Measurements from ENCODE around the gene NDUFA11. TPM values are rescaled to one million over a fixed set of nuclear protein-coding genes. Genes with fewer than 3 reads are reported as not detected.

NDUFA11 gene
- total RNA-seq, 2 donors from 2014 or later, result 175 to 187 TPM

DNA sequence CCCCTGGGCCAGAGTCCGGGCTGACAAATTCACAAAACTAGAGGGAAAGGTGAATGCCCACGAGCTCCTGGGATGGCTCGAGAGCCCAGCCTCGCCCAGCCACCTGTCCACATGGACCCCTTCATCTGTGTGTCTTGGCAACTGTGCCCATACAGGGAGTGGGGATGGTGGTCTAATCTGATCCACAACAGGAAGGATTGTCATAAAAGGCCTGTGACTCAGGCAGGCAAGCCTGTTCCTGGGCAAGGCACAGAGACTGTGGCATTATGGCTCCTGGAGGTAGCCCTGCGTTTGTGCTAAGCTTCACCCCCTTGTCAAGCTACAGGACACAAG, 30.4 kb upstream of the NDUFA11 start:
- DNase-seq (no peak), ATAC-seq (no peak)
- intact Hi-C loops (cut with DNase I, micrococcal nuclease), result no loop called here

DNA sequence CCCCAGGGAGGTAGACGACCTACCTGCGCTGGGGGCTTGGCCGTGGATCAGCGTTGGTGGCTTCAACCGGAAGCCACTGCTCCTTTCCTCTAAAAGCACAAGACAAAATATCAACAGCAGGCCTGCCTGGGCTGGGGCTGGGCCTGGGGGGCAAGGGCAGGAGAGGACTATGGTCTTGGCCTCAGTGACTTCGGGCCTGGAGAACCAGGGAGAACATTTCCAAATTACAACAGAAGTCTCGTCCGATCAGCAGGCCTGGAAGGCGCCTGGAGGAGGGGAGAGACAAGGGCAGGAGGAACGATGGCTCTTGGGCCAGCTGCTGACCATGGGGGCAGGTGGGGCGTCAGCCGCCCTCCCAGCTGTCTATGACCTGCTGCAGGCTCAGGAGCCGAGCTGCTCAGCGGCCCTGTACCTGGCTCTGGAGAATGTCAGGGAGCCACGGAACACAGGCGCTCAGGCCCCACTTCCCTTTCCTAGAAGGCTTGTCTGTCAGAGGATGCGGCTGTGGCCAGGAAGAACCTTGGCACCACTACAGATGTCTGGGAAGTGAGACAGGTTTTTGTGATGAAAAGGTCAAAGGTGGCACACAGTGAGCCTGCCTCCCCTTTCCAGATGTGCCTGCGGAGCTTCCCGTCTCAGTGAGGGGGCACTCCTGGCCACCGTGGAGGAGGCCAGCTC, 29.9 kb upstream of the NDUFA11 start:
- ATAC-seq (no peak), DNase-seq (no peak)
- intact Hi-C loops (cut with DNase I, micrococcal nuclease), result no loop called here

DNA sequence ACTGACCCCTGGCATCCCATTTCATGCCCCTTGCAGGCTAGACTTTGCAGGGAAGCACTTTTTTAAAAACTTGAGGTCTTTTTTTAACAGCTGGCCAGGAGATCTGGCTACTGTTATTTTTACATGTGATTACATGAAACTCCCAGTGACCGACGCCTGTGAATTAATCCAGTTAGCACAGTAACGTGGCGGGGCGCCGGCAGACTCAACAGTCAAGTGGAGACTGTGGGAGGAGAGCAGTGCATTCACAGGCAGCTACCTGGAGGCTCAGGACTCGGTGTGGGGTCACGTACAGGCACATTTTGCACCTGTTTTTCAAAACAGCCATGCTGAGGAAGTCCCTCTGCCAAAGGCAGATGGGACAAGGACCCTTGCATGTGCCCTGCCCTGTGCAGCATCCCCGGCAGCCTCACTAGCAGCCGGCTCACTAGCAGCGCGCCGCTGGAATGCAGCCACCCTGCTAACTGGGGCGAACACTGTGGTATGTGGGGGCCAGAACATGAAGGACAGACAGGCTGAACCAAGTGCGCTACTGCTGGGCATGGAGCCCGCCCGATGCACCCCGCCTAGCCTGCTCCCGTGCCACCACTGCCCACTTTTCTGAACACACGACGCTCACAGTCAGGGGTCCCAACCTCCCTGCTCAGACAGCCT, 29.1 kb upstream of the NDUFA11 start:
- intact Hi-C loops (cut with DNase I, micrococcal nuclease), result no loop called here
- DNase-seq (no peak), ATAC-seq (no peak)

DNA sequence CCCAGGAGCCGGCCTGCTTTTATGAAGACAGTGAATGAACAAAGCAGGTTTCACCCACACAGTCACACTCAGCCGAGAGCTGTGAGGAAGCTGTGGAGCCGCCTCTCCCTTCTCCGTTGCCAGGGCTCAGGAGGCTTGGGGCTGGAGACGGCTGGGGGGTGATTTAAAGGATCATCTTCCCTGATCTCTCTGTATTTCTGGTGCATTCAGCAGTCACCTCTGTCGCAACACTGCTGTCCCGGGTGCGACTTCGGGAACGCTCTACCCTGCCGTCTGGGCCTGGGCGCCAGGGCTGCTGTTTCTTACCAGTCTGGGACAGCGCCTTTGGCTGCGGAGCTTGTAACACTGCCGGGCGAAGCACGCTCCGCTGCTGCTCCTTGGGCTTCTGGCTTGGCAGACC, 28.6 kb upstream of the NDUFA11 start:
- intact Hi-C loops (cut with DNase I, micrococcal nuclease), result no loop called here
- no peak for ATAC-seq
- no peak for DNase-seq

DNA sequence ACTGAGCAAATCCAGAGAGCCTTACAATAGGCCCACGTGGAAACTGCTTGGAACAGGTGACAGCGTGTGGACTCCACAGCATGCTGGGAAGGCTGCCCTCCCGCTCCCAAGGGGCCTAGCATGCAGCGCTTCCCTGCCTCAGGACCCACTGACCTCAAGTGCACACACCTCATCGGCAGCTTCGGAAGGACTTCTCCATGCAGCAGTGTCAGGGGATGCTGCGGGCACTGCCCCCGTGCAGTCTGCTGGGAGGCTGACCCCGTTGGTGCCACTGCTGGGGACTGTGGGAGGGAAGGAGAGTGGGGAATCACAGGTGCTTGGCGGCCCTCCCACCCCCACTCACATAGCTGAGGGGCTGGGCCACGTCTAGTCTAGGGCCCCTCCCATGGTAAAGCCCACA, 27.7 kb upstream of the NDUFA11 start:
- DNase-seq (no peak), ATAC-seq (no peak)
- intact Hi-C loops (cut with DNase I, micrococcal nuclease), result no loop called here

DNA sequence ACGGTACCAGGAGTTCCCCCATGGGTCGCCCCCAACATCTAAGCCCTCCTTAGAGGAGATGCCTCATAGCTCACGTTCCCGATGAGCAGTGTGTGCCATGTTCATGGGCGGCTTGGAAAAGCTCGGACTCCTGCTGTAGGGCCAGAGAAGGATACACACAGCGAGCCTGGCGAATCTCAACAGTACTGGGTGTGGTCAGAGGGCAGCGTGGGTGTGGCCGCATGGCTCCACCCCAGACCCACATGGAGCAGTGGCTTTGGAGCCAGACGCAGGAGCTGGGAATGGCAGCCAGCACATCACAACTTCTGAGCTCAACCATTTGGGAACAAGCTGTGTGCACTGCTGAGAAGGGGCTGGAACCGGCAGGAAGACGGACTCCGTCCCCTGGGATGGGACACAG, 26.0 kb upstream of the NDUFA11 start:
- ATAC-seq, result peak; percentile 70
- intact Hi-C loops (cut with DNase I, micrococcal nuclease), result no loop called here

DNA sequence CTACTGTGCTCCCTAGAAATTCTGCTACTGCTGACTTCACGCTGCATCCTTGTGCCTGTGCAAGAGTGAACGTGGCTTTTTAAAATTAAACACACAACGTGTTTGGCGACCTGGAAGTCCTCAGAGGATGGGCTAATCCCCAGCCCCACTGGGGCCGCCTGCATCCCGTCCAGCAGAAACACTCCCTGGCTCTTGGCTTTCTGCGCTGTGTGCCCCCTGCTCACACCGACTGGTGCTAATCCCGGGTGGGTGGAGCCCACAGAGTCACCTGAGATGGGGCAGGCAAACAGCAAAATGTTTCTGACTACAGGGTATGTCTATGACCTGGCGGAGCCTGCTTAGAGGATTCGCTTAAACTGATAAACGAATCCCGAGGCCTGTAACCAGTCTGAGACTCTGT, 25.6 kb upstream of the NDUFA11 start:
- intact Hi-C loops (cut with DNase I, micrococcal nuclease), result no loop called here
- ATAC-seq (no peak), DNase-seq (no peak)

More for the DNA sequence above, 26.0 kb upstream of the NDUFA11 start:
- peak in 1 of 2 donors; percentile 36 for DNase-seq

DNA sequence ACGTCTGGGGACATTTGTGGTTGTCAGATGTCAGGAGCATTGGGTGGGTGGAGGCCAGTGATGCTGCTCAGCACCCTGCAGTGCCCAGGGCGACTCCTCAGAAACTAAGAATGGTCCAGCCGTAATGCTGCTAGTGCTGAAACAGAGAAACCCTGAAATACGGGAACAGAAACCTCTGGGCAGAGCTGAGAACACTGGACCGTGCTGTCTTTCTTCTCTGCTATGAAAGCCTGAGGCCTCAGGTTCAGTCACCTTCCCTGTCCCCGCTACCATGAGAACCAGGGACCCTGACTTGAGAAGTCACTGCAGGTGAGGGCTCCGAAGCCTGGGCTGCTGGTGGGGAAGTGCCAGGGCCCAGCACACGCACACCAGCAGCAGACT, 23.8 kb upstream of the NDUFA11 start:
- no peak for ATAC-seq
- DNase-seq, result no peak
- intact Hi-C loops (cut with DNase I, micrococcal nuclease), result no loop called here

DNA sequence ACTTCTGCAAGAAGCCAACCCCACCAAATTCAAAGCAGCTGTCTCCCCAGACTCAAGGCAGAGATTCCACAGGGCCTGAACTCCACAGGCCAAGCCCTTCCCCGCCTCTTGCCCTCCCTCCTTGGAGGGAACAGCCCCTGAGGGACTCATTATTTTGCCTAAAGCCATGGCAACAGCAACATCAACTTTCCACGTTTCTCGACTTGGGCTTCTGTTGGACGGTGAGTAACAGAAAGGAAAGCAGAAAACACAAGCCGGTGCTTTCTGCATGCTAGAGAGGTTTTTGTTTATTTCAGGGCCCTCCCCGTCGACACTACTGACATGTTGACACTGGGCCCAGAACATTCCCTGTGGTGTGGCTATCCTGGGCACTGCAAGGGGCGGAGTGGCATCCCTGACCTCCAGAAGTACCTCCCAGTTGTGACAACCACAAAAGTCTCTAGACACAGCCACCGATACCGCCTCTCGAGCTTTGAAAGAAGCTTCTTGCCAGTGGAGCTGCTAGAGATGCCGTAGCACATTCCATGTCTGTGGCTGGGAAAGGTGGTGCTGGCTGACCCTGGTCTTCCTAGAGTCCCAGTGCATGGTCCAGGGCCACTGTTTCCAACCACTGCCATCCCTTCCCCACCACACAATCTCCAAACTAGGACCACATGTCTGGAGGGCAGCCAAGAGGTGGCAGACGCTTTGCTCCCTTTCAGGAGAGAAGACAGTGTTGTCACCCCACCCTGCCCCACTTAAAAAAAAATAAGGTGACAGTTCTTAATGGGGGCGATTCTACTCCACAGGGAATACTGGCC, 23.3 kb upstream of the NDUFA11 start:
- intact Hi-C loops (cut with DNase I, micrococcal nuclease), result no loop called here
- DNase-seq (no peak), ATAC-seq (no peak)

DNA sequence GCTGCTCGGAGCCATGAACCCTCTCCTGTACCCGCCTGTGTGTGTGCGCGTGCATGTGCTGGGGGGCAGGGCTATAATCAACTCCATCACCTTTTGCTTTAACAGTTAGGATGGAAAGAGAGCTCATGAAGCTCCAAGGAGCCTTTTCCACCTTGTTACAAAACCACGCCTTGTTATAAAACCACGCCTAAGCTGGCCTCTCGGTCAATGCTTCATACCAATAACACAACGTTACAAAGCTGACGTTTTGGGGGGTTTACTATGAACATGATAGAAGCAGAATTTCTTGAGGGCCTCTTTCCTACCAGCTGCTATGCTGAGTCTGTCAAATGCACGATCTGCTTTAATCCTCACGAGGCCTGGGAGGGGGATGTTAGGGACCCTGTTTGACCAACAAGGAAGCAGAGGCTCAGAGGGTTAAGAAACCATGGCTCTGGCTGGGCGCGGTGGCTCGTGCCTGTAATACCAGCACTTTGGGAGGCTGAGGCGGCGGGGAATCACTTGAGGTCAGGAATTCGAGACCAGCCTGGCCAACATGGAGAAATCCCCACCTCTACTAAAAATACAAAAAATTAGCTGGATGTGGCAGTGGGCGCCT, 22.3 kb upstream of the NDUFA11 start:
- peak in 1 of 2 donors; percentile 54 for DNase-seq
- ATAC-seq, result peak; percentile 84
- intact Hi-C loops (cut with DNase I, micrococcal nuclease), result no loop called here

DNA sequence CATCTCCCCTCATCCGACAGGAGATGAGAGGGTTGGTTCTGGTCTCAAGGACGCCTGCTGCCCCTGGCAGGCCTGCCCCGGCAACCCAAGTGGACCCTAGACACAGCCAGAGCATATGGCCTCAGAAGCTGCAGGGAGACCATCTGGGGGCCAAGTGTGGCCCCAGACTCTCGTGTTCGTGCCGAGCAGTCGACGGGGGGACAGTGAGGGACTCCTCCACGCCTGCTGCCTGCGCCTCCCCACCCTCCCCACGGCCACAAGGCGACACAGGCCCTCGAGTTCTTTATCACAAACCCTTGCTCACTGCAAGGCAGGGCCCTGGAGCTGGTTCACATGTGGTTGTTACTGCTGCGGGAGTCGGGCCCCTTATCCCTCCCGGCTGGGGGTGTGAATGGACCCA, 19.8 kb upstream of the NDUFA11 start:
- intact Hi-C loops (cut with DNase I, micrococcal nuclease), result no loop called here
- no peak for DNase-seq
- ATAC-seq, result no peak

DNA sequence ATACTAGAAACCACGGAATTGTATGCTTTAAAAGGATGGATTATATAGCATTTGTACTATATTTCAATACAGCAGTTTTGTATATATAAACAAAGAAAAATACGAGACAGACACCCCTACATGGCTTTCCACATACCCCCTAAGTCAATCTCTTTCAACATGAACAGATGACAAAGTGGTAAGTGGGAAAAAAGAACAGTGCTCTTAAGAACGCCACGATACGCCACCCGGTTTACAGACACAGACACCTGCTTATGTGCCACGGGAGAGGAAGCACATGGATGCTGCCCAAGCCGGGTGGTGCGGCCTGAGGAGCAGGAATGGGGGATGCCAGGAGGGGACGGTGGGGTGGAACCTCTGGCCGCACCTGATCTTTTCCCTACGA, 18.6 kb upstream of the NDUFA11 start:
- intact Hi-C loops (cut with DNase I, micrococcal nuclease), result no loop called here

DNA sequence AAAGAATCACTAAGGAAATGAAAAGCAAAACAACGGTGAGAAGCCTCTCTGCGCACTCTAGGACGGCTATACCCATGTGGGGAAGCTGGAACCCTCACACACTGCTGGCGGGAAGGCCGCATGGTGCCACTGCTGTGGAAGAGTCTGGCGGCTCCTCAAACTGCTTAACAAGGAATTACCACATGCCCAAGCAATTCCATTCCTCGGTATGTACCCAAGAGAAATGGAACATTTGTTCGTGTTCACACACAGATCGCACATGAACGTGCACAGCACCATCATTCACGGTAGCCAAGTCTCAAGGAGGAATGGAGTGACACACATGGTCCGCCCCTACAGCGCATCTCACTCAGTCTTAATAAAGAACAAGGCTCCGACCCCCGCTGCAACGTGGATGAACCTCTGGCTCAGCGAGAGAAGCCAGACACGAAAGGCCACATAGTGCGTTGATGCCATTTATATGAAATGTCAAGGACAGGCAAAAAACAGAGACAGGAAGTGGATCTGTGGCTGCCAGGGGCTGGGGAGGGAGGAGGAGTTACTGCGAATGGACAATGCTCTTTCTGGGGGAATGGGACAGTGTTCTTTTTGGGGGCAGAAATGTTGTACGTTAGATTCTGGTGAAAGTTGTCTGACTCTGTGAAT, 18.0 kb upstream of the NDUFA11 start:
- no peak for ATAC-seq
- DNase-seq, result no peak
- intact Hi-C loops (cut with DNase I, micrococcal nuclease), result no loop called here

More for the DNA sequence above, 18.6 kb upstream of the NDUFA11 start:
- no peak for ATAC-seq
- DNase-seq, result no peak

DNA sequence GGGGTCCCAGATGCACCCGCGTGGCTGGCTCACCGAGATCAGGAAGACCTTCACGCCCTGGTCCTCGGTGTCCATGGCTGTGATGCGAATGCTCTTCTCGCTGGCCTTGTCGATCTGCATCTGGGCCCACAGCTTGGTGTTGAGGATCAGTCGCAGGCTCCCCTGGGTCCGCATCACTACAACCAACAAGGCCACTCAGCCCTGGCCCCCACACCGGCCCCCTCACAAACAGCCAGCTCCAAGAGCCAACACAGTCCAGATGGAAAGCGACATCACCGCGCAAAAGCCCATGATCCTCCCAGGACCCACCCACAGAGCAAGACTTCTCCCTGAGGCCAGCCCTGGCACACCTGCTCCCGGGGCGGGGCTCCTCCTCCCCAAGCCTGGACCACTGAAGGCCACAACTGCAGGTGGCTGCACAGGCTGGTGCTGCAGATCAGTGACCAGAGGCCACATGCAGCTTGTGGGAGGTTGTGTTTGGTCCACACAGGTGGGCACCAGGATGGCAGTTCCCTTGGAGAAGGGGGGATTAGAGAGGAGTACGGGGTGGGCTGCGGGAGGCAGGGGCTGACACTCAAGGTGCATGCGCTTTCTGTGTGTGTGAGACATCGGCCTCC, 15.0 kb upstream of the NDUFA11 start:
- no peak for ATAC-seq
- DNase-seq, result no peak
- intact Hi-C loops (cut with DNase I, micrococcal nuclease), result no loop called here

DNA sequence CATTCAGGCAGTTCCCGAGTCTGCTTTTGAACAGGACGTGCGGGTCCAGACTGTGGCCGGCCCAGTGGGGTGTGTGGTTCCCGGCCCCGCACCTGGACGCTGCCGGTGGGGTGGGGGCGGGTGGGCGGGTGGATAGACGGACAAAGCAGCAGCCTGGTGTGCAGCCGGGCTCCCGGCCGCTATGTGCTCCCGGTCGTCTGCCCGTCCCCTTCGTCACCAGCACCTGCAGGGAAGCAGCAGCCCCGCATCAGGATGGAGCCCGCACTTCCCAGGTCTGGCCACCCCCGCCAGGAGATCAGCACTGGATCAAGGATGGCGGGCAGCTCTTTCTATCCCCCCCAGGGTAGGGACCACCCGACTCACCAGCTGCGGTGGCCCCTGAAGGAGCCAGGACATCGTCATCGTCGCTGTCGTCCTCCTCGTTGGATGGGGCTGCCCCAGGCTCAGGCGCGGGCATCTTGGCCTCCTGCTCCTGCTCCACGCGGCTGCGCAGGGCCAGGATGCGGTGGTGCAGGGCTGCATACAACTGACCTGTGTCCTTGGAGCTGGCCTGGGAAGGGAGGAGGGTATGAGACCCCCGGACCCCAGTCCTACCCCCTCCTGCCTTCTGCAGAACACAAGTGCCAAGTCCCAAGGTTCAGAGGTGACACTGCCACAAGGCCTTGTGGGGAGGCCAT, 14.0 kb upstream of the NDUFA11 start:
- DNase-seq, result no peak

DNA sequence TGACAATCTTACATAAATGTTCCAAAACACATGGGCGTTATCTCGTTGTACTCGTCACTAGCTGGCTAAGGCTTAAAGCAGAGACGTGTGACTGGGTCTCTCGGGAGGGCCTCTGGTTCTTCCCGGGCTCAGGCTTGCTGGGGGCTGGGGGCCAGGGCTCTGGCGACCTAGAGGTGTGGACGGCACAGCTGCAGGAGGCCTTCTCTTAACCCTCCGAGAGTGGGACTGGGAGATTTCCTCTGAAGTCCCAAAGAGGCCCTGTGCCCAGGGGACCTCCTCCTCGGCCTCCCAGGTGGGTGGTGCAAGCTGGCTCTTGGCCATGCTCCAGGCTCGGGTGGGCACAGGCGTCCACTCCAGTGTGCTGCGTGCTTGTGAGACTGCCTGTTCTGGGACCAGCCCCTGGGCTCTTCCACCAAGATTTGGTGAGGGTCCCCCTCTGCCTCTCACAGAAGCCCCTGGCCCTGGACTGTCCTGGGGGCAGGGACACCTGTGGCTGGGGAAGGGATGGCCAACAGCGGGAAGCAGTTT, 12.7 kb upstream of the NDUFA11 start:
- no peak for ATAC-seq
- DNase-seq, result no peak
- intact Hi-C loops (cut with DNase I, micrococcal nuclease), result no loop called here

More for the DNA sequence above, 14.0 kb upstream of the NDUFA11 start:
- intact Hi-C loops (cut with DNase I, micrococcal nuclease), result no loop called here
- ATAC-seq, result no peak

DNA sequence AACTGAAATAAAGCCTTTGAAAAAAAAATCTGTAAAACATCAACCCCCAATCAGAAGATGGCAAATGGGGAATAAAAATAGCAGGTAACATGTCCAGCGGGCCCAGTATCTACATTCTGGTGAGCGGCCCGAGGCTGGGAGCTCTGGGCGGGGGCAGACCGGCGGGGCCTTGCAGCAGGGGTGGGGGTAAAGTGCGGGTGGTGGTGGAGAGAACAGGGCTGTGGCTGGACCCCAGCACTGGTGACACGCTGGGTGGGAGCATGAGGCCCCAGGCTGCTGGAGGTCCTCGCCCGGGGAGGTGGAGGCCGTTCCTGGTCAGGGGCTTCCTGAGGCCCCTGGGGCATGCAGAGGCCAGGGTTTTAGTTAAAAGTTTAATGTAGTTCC, 12.2 kb upstream of the NDUFA11 start:
- DNase-seq (no peak), ATAC-seq (no peak)
- intact Hi-C loops (cut with DNase I, micrococcal nuclease), result no loop called here
